Natural killer cell (primary cell): Measurements from ENCODE around the gene XYLT2. TPM values are rescaled to one million over a fixed set of nuclear protein-coding genes. Genes with fewer than 3 reads are reported as not detected.

Source experiments
- ATAC-seq, 3 donors: fragments of 150-1000 bp in 2 of 3; fragments of 200-7000 bp in 1 of 3; cut with Tn5 transposase; 1 replicate in 1 of 3; 2 replicates in 2 of 3; pipeline ENCODE4 v1.10.0; 2021; ENCODE audit warnings: mild to moderate bottlenecking in 2 of 3, moderate library complexity in 2 of 3
- DNase-seq, 2 donors: peaks; one replicate each; pipeline versions ENCODE4 v3.0.0 to v3.0.0-alpha.2; 2013 to 2021; ENCODE audit warnings: mixed read lengths in 1 of 2
- H3K27ac ChIP-seq: one replicate; pipeline ENCODE4 v1.5.1; 2013; ENCODE audit warnings: mild to moderate bottlenecking, low read length
- H3K27me3 ChIP-seq: one replicate; pipeline ENCODE4 v1.6.1; 2013; ENCODE audit warnings: low read length; ENCODE audit not compliant: control insufficient read depth, insufficient read depth
- H3K36me3 ChIP-seq: one replicate; pipeline ENCODE4 v1.6.1; 2013; ENCODE audit warnings: low read length; ENCODE audit not compliant: control insufficient read depth, insufficient read depth
- H3K4me1 ChIP-seq: one replicate; pipeline ENCODE4 v1.6.1; 2013; ENCODE audit warnings: low read length; ENCODE audit not compliant: control insufficient read depth, insufficient read depth
- H3K4me3 ChIP-seq: one replicate; pipeline ENCODE4 v1.5.1; 2013; ENCODE audit warnings: low read length
- H3K9me3 ChIP-seq: one replicate; pipeline ENCODE4 v1.6.1; 2013; ENCODE audit warnings: low read length; ENCODE audit not compliant: control insufficient read depth, insufficient read depth
- H3K27ac Mint-ChIP-seq, 2 donors: one replicate each; pipeline ENCODE4 v1.8.0; 2022; ENCODE audit warnings: mild to moderate bottlenecking in 2 of 2, mixed read lengths in 2 of 2, moderate library complexity in 1 of 2
- H3K27me3 Mint-ChIP-seq, 2 donors: one replicate each; pipeline ENCODE4 v1.8.0; 2022; ENCODE audit warnings: low read depth in 2 of 2, mixed read lengths in 2 of 2
- H3K36me3 Mint-ChIP-seq: one replicate; pipeline ENCODE4 v1.8.0; 2022; ENCODE audit warnings: mixed read lengths
- H3K4me1 Mint-ChIP-seq, 2 donors: one replicate each; pipeline ENCODE4 v1.8.0; 2022; ENCODE audit warnings: mixed read lengths in 2 of 2
- H3K4me3 Mint-ChIP-seq: one replicate; pipeline ENCODE4 v1.8.0; 2022; ENCODE audit warnings: mild to moderate bottlenecking, moderate library complexity, mixed read lengths
- H3K9me3 Mint-ChIP-seq, 2 donors: one replicate each; pipeline ENCODE4 v1.8.0; 2022; ENCODE audit warnings: mixed read lengths in 2 of 2
- WGBS: methylation state at CpG from one replicate; pipeline ENCODE4 v1.1.7; 2013; ENCODE audit warnings: missing lambda C conversion rate; ENCODE audit not compliant: insufficient coverage; 5-methylcytosine and 5-hydroxymethylcytosine counted together
- intact Hi-C: fragments of 100-400 bp; cut with micrococcal nuclease; formaldehyde crosslinking; loops from one replicate; pipeline ENCODE4 v1.14.2; 2022
- total RNA-seq, 4 donors: library from RNA; stranded (reverse); fragments of 120-200 nt in 1 of 4; gene quantifications; one replicate each; pipeline versions ENCODE4 v1.2.3 to v1.2.4, GENCODE V29; 2013 to 2022
- TF ChIP-seq, protein P1 (sequence below): fragments of 200-600 bp; IDR thresholded peaks from one replicate; pipeline ENCODE4 v1.8.0; 2022; ENCODE audit warnings: antibody characterized with exemption

XYLT2 gene
- total RNA-seq, 3 donors from 2014 or later (not counting 1 experiment from before 2014, with no cell fraction given): 16.3 to 25.4 (median 18.6) TPM

DNA sequence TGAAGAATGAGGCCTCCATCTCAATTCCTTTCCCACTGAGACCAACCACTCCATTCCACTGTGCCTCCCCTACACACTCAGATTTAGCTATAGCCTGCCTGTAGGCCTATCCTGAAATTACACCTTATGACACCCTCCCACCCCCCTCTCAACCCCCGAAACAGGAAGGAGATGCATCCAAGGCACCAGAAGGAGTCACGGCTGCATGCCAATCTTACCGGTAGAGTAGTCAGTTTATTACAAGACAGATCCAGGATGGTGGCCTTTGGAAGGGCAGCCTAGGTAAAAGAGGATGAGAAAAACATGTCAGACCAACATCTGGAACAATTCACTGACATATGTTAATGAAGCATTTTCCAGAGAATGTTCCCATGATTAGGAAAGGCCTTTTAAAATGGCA lies 48.8 kb downstream of the XYLT2 start:
- H3K27ac ChIP-seq: no peak overlapping the region
- no peaks in the 10 kb centered on the region for H3K9me3 ChIP-seq
- H3K27ac Mint-ChIP-seq: peak overlapping the region; percentile 64 to 79
- no peak overlapping the region for H3K4me3 ChIP-seq
- no peaks in the 10 kb centered on the region for H3K27me3 ChIP-seq
- no peaks in the 10 kb centered on the region for H3K9me3 Mint-ChIP-seq
- peaks cover 48% of the 10 kb centered on the region for H3K36me3 ChIP-seq
- no peak for DNase-seq
- H3K4me1 ChIP-seq: peaks cover 22% of the 10 kb centered on the region
- intact Hi-C loops: loop anchor here (5.0 kb wide), 1 partner anchor 32 kb away; no protein-coding TSS in a partner anchor
- H3K4me3 Mint-ChIP-seq: peak overlapping the region; percentile 67
- no peak for ATAC-seq
- peaks cover 16% of the 10 kb centered on the region for H3K36me3 Mint-ChIP-seq
- WGBS: 47% methylated on average over 3 of the region's 3 CpGs
- TF ChIP-seq, protein P1, sequence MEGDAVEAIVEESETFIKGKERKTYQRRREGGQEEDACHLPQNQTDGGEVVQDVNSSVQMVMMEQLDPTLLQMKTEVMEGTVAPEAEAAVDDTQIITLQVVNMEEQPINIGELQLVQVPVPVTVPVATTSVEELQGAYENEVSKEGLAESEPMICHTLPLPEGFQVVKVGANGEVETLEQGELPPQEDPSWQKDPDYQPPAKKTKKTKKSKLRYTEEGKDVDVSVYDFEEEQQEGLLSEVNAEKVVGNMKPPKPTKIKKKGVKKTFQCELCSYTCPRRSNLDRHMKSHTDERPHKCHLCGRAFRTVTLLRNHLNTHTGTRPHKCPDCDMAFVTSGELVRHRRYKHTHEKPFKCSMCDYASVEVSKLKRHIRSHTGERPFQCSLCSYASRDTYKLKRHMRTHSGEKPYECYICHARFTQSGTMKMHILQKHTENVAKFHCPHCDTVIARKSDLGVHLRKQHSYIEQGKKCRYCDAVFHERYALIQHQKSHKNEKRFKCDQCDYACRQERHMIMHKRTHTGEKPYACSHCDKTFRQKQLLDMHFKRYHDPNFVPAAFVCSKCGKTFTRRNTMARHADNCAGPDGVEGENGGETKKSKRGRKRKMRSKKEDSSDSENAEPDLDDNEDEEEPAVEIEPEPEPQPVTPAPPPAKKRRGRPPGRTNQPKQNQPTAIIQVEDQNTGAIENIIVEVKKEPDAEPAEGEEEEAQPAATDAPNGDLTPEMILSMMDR: no peak
- no peaks in the 10 kb centered on the region for H3K27me3 Mint-ChIP-seq
- H3K4me1 Mint-ChIP-seq: peaks cover 29 to 42% of the 10 kb centered on the region in 2 donors

GRCh38 chr17:50396261-50397110 lies 50.6 kb downstream of the XYLT2 start:
- peaks cover 29 to 42% of the 10 kb centered on the region in 2 donors for H3K4me1 Mint-ChIP-seq
- peak; percentile 5 to 23 (median 22) for ATAC-seq
- intact Hi-C loops: loop anchor here (5.0 kb wide), 1 partner anchor 34 kb away; no protein-coding TSS in a partner anchor

DNA sequence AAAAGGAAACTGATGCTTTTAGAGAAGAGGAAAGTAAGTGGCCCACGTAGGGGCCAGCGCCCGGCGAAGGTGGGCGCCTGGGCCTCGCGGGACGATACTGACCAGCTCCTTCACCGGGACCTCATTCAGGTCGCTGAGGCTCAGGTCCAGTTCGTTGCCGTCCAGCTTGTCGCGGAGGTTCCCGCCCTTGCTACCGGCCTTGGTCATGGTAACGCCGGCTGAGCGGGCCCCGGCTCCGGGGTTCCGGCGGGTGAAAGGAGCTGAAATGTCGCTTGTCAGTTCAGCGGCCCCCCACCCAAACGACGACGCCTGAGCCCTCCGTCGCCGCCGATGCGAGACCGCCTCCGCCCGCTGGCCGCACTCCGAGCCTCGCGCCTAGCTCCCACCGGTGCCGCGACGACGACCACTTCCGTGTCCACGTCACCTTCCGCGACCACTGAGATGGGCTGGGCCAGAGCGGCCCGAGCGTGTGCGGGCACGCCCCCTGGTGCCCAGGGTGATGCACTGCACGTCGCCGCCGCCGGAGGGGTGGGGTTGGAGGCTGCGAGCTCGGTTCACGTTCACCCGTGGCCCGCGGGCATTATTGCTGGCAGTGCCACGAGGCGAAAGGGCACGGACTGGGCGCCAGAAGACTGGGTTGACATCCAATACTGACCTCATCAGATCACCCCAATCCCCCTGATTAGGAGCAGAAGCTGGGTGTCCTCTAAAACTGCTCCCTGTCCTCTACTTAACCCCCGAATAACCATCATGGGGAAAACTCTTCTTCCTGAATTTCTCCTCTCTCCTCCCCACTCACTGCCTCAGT lies 51.4 kb downstream of the XYLT2 start, which contains the start of gene LRRC59:
LRRC59 (minus strand) TSS at position 413 of the 808 bp plus-strand sequence; CDS start at position 207, 206 bp downstream.
- WGBS: under 1% methylated on average over 70 of the region's 70 CpGs
- ATAC-seq (peak; percentile 98 to 100 (median 99)), DNase-seq (peak; percentile 96)
- Mint-ChIP-seq H3K4me1 (peaks cover 29 to 42% of the 10 kb centered on the region in 2 donors), H3K36me3 (peaks cover 16% of the 10 kb centered on the region), H3K4me3 (peak within 1 kb of the TSS; percentile 92), H3K27ac (peak within 1 kb of the TSS; percentile 59 to 79), H3K27me3 (no peaks in the 10 kb centered on the region), H3K9me3 (no peaks in the 10 kb centered on the region)
- Histone ChIP-seq H3K27me3 (no peaks in the 10 kb centered on the region), H3K9me3 (no peaks in the 10 kb centered on the region), H3K4me3 (peak within 1 kb of the TSS; percentile 67), H3K4me1 (peaks cover 22% of the 10 kb centered on the region), H3K36me3 (peaks cover 23% of the 10 kb centered on the region), H3K27ac (peak within 1 kb of the TSS; percentile 64)
- intact Hi-C loops: loop anchor here (5.0 kb wide), 1 partner anchor 35 kb away; no protein-coding TSS in a partner anchor
- TF ChIP-seq, protein P1: peak; percentile 93

More at GRCh38 chr17:50396261-50397110, 50.6 kb downstream of the XYLT2 start:
- Mint-ChIP-seq H3K27me3 (no peaks in the 10 kb centered on the region), H3K9me3 (no peaks in the 10 kb centered on the region), H3K27ac (peak overlapping the region; percentile 59 to 79), H3K36me3 (peaks cover 16% of the 10 kb centered on the region), H3K4me3 (peak overlapping the region; percentile 92)
- TF ChIP-seq, protein P1: no peak
- H3K36me3 ChIP-seq: peaks cover 32% of the 10 kb centered on the region
- 23% methylated on average over 29 of the region's 30 CpGs for WGBS
- peak overlapping the region; percentile 64 for H3K27ac ChIP-seq
- H3K4me3 ChIP-seq: peak overlapping the region; percentile 67
- H3K9me3 ChIP-seq: no peaks in the 10 kb centered on the region
- no peaks in the 10 kb centered on the region for H3K27me3 ChIP-seq
- peaks cover 22% of the 10 kb centered on the region for H3K4me1 ChIP-seq
- peak; percentile 27 to 54 for DNase-seq
